NT2/D1 (cell line): Measurements from ENCODE around the gene KRTAP19-8.

Experiments
- SUZ12 ChIP-seq: IDR thresholded peaks from 2 replicates; pipeline ENCODE4 v1.6.1; 2011; ENCODE audit not compliant: insufficient read length, insufficient read depth; ENCODE audit errors: extremely low read depth
- YY1 ChIP-seq: IDR thresholded peaks from 2 replicates; pipeline ENCODE4 v1.6.1; 2011; ENCODE audit not compliant: insufficient read length, insufficient read depth
- ZNF274 ChIP-seq: IDR thresholded peaks from 2 replicates; pipeline ENCODE4 v1.6.1; 2011; ENCODE audit warnings: mild to moderate bottlenecking, low read depth, low read length

DNA sequence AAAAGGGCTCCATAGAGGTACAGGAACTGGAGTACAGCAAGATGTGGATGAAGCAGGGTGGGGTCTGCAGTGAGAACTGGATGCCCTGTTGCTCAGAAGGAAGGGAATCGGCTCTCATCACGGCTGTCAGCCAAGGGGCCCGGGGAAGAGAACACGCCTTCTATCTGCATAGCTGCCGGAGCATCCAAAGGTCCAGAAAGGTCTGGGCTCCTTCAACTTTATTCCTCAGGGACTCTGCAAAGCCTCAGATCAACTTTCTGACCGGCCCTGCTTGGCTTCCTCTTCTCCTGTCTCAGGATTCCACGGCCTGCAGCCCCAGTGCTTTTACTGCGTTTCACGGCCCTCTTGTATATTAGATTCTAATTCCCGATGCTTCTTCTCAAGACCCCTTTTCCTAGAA, 34.8 kb downstream of the KRTAP19-8 start:
- TF ChIP-seq YY1 (no peak), ZNF274 (no peak), SUZ12 (no peak)
